ENCODE measurements around the gene PPP1R7.

Gene PPP1R7

DNA sequence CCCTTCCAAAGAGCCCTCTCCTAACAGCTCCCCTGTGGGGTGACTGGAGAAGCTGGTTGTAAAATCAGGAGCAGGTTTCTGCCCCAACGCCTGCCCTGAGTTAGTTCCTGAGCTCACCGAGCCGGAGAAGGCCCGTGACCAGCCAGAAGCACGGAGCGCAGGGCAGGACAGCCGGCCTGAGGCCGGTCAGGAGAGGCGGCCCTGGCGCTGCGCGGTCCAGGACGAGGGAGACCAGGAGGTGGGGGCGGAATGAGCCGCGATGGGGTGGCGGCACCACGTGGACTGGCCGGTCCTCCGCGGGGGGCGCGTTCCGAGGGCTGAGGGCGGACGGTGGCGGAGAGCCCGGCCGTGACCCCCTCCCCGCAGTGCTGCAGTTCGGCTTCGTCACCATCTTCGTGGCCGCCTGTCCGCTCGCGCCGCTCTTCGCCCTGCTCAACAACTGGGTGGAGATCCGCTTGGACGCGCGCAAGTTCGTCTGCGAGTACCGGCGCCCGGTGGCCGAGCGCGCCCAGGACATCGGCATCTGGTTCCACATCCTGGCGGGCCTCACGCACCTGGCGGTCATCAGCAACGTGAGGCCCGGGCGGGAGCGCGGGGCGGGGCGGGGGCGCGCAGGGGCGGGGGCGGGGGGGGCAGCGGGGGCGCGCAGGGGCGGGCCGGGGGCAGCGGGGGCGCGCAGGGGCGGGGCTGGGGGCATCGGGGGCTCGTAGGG, 67.2 kb downstream of the PPP1R7 start:
- peak; percentile 49 for DNase-seq

DNA sequence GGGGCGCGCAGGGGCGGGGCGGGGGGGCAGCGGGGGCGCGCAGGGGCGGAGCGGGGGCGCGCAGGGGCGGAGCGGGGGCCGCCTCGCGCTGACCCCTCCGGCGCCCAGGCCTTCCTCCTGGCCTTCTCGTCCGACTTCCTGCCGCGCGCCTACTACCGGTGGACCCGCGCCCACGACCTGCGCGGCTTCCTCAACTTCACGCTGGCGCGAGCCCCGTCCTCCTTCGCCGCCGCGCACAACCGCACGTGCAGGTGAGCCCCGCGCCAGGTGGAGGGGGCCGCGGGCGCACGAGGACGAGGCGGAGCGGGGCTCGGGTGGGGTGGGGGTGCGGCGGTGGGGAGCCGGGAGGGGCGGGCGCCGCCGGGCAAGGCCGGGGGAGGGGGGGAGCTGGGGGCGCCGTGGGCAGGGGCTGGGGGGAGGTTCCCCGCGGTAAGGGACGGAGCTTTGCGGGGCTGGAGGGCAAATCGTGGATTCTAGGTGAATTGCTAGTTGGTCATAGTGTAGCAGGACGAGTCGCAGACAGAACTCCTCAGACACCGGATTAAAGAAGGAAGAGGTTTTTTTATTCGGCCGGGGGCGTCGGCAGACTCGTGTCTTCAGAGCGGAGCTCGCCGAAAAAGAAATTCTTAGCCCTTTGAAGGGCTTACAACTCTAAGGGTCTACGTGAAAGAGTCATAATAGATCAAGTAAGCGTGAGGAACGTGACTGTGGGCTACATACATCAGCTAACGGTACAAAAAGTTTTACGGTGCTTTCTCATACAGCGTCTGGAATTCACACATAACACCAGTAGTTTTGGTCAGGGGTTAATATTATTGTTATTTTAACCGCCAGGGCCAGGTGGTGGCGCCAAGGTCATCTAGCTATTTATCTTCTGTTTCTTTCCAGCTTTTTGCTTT, 68.1 kb downstream of the PPP1R7 start:
- no peak for DNase-seq

DNA sequence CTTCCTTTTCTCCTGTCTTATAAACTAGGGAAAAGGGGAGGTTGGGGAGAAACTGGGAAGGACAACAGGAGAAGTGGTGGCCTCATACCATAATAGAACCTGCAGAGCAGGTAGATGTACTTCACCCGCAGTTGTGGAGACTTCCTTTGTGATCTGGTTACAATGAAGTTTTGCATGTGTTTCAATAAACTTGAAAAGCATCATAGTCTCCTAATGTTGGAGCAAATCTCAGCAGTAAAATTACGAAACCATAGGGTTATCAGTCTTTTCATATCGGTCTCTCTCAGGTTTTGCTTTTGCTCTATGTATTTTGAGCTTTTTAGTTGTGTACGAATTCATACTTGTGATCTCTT, 68.7 kb downstream of the PPP1R7 start:
- no peak for DNase-seq

DNA sequence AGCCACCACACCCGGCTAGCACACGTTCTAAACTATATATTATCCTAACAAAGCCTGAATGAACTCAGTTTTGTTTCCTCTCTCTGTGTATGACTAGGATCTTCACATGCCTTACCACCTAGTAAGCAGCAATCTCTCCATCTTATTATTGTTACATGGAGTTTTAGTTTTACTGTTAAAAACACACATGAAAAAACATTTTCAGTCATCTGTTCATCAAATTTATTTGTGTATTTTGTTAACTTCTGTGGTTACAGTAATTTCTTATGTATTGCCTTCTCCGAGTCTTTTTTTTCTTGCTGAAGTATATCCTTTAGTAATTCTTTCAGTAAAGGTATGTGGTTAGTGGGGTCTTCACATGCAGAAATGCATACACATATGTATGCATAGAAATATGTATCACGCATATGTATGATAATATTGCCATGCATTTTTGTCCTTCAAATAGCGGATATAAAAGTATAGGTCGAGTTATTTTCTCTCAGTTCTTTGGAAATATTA, 69.6 kb downstream of the PPP1R7 start:
- DNase-seq: no peak

DNA sequence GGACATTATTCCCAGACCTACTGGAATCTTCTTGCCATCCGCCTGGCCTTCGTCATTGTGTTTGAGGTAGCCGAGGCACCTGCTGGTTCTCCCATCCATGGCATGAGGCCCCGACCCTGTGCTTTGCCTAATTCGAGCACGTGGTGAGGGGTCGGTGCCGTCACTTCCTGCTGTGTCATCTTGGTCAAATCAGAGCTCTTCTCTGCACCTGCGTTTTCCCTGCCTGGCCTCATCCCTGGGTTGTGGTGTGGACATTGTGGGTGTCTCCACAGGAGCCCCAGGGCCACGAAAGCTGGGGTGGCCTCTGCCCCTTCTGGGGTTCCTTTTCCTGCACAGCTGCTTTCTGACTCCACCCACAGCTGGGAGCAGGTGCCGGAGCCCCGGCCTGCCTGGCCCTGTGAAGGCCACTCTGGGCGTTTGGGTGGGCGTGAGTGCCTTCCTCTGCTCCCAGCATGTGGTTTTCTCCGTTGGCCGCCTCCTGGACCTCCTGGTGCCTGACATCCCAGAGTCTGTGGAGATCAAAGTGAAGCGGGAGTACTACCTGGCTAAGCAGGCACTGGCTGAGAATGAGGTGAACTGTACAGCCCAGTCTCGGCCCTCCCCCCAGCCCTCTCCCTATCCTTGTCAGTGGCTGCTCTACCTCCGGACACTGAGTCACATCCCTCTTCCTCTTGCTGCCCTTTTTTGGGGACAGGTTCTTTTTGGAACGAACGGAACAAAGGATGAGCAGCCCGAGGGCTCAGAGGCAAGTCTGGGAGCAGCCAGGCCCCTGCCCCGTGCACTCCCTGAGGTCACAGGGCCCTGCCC, 73.1 kb downstream of the PPP1R7 start:
- no peak for DNase-seq

DNA sequence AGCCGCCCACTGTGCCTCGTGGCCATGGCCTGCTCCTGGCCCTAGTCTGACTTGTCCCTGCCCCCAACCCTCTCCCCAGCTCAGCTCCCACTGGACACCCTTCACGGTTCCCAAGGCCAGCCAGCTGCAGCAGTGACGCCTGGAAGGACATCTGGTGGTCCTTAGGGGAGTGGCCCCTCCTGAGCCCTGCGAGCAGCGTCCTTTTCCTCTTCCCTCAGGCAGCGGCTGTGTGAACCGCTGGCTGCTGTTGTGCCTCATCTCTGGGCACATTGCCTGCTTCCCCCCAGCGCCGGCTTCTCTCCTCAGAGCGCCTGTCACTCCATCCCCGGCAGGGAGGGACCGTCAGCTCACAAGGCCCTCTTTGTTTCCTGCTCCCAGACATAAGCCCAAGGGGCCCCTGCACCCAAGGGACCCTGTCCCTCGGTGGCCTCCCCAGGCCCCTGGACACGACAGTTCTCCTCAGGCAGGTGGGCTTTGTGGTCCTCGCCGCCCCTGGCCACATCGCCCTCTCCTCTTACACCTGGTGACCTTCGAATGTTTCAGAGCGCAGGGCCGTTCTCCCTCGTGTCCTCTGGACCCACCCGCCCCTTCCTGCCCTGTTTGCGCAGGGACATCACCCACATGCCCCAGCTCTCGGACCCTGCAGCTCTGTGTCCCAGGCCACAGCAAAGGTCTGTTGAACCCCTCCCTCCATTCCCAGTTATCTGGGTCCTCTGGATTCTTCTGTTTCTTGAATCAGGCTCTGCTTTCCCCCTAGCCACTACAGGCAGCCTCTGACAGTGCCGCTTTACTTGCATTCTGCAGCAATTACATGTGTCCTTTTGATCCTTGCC, 74.0 kb downstream of the PPP1R7 start:
- no peak for DNase-seq

DNA sequence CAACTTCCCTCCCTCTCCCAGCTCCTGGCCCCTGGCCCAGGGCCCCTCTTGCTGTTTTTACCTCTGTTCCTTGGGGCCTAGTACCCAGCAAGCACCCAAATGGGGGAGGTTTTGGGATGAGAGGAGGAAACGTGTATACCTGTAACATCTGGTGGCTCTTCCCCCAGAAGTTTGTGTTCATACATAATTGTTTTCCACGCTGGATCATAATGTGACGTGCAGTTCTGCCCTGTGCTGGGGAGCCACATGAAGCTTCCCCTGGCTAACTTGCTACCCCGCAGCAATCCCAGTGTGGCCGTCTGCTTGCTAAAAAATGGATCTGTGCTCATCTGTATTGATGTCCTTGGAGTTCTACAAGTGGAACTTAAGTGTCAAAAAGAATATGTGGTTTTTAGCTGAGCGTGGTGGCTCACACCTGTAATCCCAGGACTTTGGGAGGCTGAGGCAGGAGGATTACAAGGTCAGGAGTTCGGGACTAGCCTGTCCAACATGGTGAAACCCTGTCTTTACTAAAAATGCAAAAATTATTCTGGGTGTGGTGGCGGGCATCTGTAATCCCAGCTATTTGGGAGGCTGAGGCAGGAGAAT, 74.7 kb downstream of the PPP1R7 start:
- DNase-seq: no peak

DNA sequence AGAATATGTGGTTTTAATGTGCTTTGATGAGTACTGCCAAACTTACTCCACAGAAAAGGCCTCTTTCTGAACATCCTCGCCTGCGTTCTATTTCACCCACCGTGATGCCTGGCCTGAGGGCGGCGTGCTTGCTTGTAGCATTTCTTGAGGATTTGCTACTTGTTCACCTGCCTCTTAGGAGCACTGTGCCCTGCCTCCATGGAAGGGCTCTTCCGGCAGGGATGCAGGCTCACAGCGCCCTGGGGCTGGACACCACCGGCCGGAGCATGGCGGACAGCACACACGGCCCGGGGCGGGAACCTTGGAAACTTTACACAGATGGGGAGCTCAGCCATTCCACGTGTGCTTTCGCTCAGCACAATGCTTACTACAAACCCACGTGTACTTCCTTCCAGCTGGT, 75.3 kb downstream of the PPP1R7 start:
- DNase-seq: no peak

DNA sequence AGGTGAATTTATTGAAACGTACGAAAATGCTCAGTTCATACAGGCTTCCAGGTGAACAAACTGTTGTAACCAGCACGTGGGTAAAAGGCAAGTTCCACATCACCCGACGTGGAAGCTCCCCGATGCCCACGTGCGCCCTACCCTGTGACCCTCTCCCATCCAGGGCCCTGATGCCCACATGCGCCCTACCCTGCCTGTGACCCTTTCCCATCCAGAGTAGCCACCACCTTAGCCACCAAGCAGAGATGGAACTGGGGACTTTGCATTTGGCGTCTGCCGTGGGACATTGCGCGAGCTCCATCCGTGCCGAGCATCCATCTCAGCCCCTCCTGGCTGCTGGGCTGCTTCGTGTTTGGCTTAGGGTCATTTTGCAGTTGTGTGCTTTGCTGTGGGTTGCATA, 75.7 kb downstream of the PPP1R7 start:
- DNase-seq: no peak

DNA sequence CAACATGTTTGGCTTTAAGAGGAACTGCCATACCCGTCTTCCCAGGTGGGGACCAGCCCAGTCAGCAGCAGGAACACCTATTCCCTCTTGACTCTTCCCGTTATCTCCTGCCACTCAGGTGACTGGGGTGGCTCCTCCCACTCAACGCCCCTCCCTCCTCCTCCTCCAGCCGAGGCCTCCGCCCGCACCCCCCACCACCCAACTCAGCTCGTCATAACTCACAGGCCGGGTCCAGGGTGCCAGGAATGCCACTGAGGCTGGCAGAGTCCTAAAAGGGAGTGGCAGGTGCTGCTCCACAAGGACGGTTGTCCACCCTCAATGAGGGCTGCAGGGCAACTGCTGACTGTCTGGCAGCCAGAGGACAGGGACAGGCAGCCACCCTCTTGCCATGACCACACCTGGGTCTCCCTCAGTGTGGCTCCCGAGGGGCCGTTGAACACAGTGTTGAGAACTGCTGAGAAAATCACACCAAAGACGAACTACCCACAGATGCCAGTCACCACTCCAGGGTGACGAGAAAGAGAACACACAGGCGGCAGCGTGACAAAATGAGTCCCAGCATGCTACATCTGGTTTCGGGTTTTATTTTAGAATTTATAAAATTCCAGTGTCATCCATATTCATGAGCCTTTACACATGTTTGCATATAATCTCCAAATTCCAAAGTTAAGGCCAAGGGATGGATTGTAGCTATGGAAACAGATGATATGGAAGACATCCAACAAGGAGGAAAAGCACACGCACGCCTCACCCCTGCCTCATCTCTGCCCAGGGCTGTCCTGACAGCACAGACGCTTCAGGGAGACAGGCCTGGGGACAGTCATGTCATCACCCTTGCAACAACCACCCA, 76.7 kb downstream of the PPP1R7 start:
- no peak for DNase-seq

DNA sequence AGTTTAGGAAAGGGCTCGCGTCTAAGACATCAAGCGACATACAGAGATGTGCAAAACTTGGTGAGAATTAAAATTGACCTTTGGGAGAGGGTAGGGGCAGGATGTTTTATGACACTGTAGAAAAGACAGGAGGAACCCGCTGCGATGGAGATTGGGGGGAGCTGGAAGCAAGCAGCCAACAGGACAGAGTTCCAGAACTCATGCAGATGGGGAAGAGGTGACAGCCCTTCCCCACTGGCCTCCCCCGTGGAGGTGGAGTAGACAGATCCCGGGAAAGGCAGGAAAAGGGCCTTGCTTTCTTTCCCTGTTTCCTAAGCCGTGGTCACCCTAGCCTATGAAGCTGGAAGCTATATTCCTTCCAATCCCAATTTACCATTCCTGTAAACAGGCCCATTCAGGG, 77.3 kb downstream of the PPP1R7 start:
- no peak for DNase-seq

DNA sequence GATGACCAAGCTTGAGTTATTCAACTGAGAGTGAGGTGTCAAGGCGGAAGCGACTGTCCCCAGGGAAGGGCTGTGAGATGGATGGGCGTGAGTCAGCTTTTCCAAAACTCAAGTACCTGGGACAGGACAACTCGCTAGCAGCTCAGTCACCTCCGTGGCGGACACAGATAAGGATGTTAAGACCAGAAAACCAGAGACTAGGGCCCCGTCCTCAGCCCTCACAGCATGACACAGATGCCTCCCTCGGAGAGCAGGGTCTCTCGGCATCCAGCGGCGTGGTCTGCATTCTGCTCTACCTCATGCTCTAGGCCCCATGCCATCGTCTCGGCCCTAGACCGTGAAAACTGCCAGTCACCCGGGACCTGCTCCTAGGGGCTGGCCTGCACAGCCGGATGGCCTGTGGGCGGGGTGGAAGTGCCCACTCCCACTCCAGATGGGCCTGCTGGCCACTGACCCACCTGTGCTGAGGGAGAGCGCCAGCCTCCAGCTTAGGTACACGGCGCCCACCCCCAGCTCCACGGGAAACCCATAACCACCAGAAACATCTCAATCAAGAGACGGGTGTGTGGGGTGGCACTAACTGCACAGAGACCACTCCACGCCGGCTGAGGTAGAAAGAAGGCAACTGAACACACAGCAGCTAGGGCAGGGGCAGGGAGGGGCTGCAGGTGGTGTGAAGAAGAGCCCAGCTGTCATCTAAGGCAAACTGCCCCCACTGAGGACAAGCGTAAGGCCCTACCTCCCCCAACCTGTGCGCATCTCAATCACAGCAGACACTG, 78.0 kb downstream of the PPP1R7 start:
- DNase-seq: no peak

DNA sequence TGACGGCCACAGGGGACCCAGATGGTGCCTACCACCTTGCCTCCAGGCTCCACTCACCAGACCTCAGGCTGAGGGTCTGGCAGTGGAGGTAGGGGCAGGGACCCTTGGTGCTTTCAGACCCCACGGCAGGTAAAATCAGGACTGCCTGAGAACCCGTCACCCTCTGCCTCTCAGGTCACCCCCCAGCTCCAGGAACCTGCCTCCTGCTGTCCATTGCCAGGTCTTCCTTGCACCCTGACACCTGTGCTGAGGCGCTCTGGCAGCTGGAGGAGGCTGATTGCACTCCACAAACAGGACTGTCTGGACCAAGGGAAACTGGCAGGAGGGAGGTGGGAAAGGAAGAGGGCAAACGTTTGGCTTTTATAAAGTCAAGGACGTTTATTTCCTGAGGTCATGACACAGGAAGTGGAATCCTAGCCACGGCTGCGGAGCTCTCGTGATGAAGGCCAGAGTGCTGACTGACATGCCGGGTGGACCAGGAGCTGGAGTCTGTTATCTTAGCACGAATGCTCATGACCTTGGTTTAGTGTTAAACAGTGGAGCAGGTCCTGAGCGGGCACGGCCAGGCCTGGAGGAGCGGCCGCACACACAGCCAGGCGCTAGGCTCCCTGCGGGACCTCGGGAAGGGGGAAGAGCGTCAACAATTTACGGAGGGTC, 78.7 kb downstream of the PPP1R7 start:
- no peak for DNase-seq

DNA sequence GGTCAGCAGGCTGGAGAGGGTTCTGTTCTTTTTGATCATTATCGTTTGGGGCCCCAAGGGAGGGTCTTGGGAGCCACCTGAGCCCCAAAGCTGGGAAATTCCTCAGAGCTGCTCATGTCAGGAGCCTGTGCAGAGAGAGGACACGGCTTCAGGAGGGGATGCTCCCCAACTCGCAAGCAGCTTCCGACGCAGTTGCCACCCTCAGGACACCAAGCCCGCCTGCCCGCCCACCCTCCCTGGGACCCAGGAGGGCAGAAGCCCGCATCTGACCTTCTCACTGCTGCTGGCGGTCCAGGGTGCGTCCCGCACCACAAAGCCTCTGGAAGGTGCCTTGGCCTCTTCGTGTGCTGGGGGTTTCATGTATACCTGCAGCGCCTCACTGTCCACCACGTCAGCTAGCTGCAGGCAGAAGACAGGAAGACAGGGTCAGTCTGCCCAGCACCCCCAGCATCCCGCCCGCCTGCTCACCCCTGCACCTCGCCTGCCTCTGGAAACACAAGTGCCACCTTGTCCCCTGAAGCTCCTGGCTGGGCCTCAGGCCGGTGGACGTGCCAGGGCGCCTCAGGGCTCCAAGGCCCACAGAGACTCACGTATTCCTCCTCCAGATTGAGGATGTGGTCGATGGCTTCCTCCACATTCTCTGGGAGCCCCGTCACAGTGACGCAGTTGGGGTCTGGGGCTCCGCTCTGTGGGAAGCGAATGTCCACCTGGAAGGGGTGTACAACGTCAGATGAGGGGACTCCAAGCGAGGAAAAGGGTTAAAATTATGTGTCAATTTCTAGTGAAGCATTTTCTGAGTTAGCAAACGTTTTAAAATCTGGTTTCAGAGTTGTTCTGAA, 79.5 kb downstream of the PPP1R7 start:
- DNase-seq: no peak

DNA sequence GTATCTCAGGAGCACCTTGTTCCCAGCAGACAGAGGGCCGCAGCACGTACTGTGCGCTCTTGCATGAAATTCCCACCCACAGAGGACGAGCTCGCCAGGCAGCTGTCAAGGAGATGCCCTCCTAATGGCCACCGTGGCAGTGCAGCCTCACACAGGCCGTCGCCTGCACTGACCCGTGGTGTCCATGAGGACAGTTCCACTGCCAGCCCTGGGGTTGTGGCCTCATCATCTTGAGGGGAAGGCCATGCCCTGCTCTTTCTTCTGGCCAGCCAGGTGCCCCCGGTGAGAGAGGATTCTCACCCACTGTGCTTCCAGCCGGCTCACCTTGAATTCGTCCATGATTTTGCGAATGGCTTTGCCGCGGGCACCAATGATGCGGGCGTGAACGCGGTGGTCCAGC, 80.2 kb downstream of the PPP1R7 start:
- no peak for DNase-seq

DNA sequence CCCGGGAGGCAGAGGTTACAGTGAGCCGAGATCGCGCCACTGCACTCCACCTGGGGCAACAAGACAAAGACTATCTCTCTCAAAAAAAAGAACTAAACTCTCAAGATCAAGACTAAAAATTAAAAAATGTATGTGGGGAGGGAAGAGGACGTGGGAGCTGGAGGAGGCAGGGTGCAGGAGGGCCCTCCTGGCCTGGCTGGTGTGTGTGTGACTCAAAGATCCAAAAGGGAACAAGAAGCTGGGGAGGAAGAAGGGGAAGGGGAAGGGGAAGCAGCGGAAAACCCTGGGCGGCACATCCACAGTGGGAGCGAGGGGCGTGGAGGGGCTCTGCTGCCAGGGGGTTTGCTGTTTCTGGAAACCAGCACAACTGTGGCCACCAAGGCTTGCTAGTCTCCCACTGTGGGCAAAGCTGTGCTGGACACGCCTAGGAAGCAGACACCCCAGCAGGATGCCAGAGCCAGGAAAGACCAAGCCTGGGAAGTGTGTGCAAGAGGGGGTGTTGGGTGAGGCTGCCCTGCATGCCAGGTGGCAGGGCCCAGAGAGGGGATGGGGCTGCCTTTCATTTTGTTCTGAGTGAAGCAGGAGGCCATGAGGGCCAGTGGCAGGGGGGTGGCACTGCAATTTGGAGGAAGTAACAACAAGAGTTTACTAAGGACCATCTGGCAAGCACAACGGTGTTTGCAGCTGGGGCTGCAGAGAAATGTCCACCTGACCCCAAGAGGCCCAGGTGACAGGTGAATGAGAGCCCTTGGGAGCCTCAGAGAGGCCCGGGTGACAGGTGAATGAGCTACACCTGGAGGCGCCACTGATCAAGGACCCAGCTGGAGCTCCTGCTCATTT, 82.7 kb downstream of the PPP1R7 start:
- DNase-seq: no peak
